Measurements from ENCODE around the gene ZNF491. TPM values are rescaled to one million over a fixed set of nuclear protein-coding genes. Genes with fewer than 3 reads are reported as not detected.

Gene ZNF491
- total RNA-seq, 1 donor from 2014 or later, result not detected

GRCh38 chr19:11853358-11853757 lies 55.0 kb downstream of the ZNF491 start:
- Mint-ChIP-seq H3K4me1 (ENCODE audit: low read depth, unreplicated experiment) (no peaks in the 10 kb centered on the region), H3K27ac (ENCODE audit: unreplicated experiment) (no peak overlapping the region), H3K36me3 (ENCODE audit: low read depth, unreplicated experiment) (no peaks in the 10 kb centered on the region), H3K27me3 (ENCODE audit: low read depth, unreplicated experiment) (no peaks in the 10 kb centered on the region), H3K9me3 (ENCODE audit: unreplicated experiment) (peaks cover 19% of the 10 kb centered on the region), H3K4me3 (ENCODE audit: unreplicated experiment) (no peak overlapping the region)
- FAIRE-seq (no peak), DNase-seq (ENCODE audit: low read depth) (no peak)
- H2AFZ ChIP-seq (ENCODE audit: low read depth, low read length), result no peak overlapping the region
- no peaks in the 10 kb centered on the region for H4K20me1 ChIP-seq (ENCODE audit: insufficient read depth, low read length)
- H3K4me2 ChIP-seq (ENCODE audit: low read length), result no peak overlapping the region
- H3K36me3 ChIP-seq (ENCODE audit: insufficient read depth, low read length), result no peaks in the 10 kb centered on the region
- no peak overlapping the region for H3K9ac ChIP-seq (ENCODE audit: low read length)
- peaks cover 11% of the 10 kb centered on the region for H3K9me3 ChIP-seq (ENCODE audit: insufficient read depth, low read depth, low read length)
- H3K27ac ChIP-seq (ENCODE audit: low read depth, low read length), result no peak overlapping the region
- no peaks in the 10 kb centered on the region for H3K4me1 ChIP-seq (ENCODE audit: insufficient read depth, low read length)
- no peak overlapping the region for H3K4me3 ChIP-seq (ENCODE audit: insufficient read depth, low read depth, low read length)
- H3K79me2 ChIP-seq (ENCODE audit: insufficient read depth, low read length), result no peaks in the 10 kb centered on the region
- TF ChIP-seq, protein P1, sequence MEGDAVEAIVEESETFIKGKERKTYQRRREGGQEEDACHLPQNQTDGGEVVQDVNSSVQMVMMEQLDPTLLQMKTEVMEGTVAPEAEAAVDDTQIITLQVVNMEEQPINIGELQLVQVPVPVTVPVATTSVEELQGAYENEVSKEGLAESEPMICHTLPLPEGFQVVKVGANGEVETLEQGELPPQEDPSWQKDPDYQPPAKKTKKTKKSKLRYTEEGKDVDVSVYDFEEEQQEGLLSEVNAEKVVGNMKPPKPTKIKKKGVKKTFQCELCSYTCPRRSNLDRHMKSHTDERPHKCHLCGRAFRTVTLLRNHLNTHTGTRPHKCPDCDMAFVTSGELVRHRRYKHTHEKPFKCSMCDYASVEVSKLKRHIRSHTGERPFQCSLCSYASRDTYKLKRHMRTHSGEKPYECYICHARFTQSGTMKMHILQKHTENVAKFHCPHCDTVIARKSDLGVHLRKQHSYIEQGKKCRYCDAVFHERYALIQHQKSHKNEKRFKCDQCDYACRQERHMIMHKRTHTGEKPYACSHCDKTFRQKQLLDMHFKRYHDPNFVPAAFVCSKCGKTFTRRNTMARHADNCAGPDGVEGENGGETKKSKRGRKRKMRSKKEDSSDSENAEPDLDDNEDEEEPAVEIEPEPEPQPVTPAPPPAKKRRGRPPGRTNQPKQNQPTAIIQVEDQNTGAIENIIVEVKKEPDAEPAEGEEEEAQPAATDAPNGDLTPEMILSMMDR (IDR thresholded peaks at IDR 0.05; ENCODE audit: insufficient read depth, low read depth, low read length), result no peak
- TF ChIP-seq EZH2 (IDR thresholded peaks at IDR 0.05; ENCODE audit: insufficient read depth, low read length), result no peak
- H3K27me3 ChIP-seq (ENCODE audit: insufficient read depth, low read length), result no peaks in the 10 kb centered on the region

GRCh38 chr19:11856596-11857250 lies 58.4 kb downstream of the ZNF491 start:
- DNase-seq (ENCODE audit: low read depth) (no peak), FAIRE-seq (no peak)
- no peaks in the 10 kb centered on the region for H3K79me2 ChIP-seq (ENCODE audit: insufficient read depth, low read length)
- H3K27ac ChIP-seq (ENCODE audit: low read depth, low read length), result no peak overlapping the region
- Mint-ChIP-seq H3K27ac (ENCODE audit: unreplicated experiment) (no peak overlapping the region), H3K36me3 (ENCODE audit: low read depth, unreplicated experiment) (no peaks in the 10 kb centered on the region), H3K27me3 (ENCODE audit: low read depth, unreplicated experiment) (no peaks in the 10 kb centered on the region), H3K4me3 (ENCODE audit: unreplicated experiment) (no peak overlapping the region), H3K4me1 (ENCODE audit: low read depth, unreplicated experiment) (no peaks in the 10 kb centered on the region), H3K9me3 (ENCODE audit: unreplicated experiment) (peaks cover 7% of the 10 kb centered on the region)
- H3K9me3 ChIP-seq (ENCODE audit: insufficient read depth, low read depth, low read length), result peaks cover 20% of the 10 kb centered on the region
- no peaks in the 10 kb centered on the region for H3K27me3 ChIP-seq (ENCODE audit: insufficient read depth, low read length)
- H3K4me2 ChIP-seq (ENCODE audit: low read length), result no peak overlapping the region
- TF ChIP-seq EZH2 (IDR thresholded peaks at IDR 0.05; ENCODE audit: insufficient read depth, low read length), result no peak
- TF ChIP-seq, protein P1 (IDR thresholded peaks at IDR 0.05; ENCODE audit: insufficient read depth, low read depth, low read length), result no peak
- no peaks in the 10 kb centered on the region for H4K20me1 ChIP-seq (ENCODE audit: insufficient read depth, low read length)
- H3K4me1 ChIP-seq (ENCODE audit: insufficient read depth, low read length), result no peaks in the 10 kb centered on the region
- H3K36me3 ChIP-seq (ENCODE audit: insufficient read depth, low read length), result no peaks in the 10 kb centered on the region
- no peak overlapping the region for H2AFZ ChIP-seq (ENCODE audit: low read depth, low read length)
- no peak overlapping the region for H3K4me3 ChIP-seq (ENCODE audit: insufficient read depth, low read depth, low read length)
- H3K9ac ChIP-seq (ENCODE audit: low read length), result no peak overlapping the region

Other genes with a start within 250 kb of the ZNF491 start
- gene ELOF1, start 239.3 kb upstream of the ZNF491 start, total RNA-seq, result 75.7 and 78.8 TPM in 2 replicates
- not detected in 2 replicates for gene ACP5, start 220.9 kb upstream of the ZNF491 start, total RNA-seq
- gene ZNF627, start 201.0 kb upstream of the ZNF491 start, total RNA-seq, result 20.4 and 20.5 TPM in 2 replicates
- gene ZNF823, start 59.6 kb upstream of the ZNF491 start, total RNA-seq, result 2.2 and 5.4 TPM in 2 replicates
- not detected in 2 replicates for gene ZNF441, start 31.5 kb upstream of the ZNF491 start, total RNA-seq
- gene ZNF440, start 15.8 kb downstream of the ZNF491 start, total RNA-seq, result not detected in 2 replicates
- gene ZNF439, start 50.2 kb downstream of the ZNF491 start, total RNA-seq, result not detected in 2 replicates
- gene ZNF69, start 89.3 kb downstream of the ZNF491 start, total RNA-seq, result not detected in 2 replicates
- not detected in 2 replicates for gene ZNF700, start 126.6 kb downstream of the ZNF491 start, total RNA-seq
- gene ZNF763, start 166.5 kb downstream of the ZNF491 start, total RNA-seq, result not detected in 2 replicates
- gene ZNF433, start 237.2 kb downstream of the ZNF491 start, total RNA-seq, result not detected in 2 replicates